Measurements from ENCODE around the gene NDNF.

Gene NDNF

GRCh38 chr4:121011138-121011537, 61.2 kb downstream of the NDNF start:
- no peak for DNase-seq

- DNase-seq, result no peak
Measured at GRCh38 chr4:121009578-121010478, 62.5 kb downstream of the NDNF start.

- no peak for DNase-seq
Measured at GRCh38 chr4:121007660-121008059, 64.7 kb downstream of the NDNF start.

- DNase-seq, result no peak
Measured at GRCh38 chr4:121003863-121004262, 68.5 kb downstream of the NDNF start.

- no peak for DNase-seq
Measured at GRCh38 chr4:120995266-120996010, 76.9 kb downstream of the NDNF start.

GRCh38 chr4:120994521-120994920, 77.8 kb downstream of the NDNF start:
- DNase-seq, result no peak

- DNase-seq, result no peak
Measured at GRCh38 chr4:120991885-120992284, 80.5 kb downstream of the NDNF start.

- DNase-seq, result no peak
Measured at GRCh38 chr4:120990246-120990645, 82.1 kb downstream of the NDNF start.
